Stimulated activated naive CD8-positive, alpha-beta T cell treated with anti-CD3 and anti-CD28 coated beads, Interleukin-15, amount 100 ng/mL, for 72 hours (primary cell): ENCODE measurements around the gene RNF150.
"Not testable (repeated sequence)": the region's sequence is repeated elsewhere in the genome, so short reads cannot be mapped to it uniquely, and the experiment has no call there.

Source experiments
- ATAC-seq: fragments of 150-1000 bp; cut with Tn5 transposase; 2 replicates; pipeline ENCODE4 v1.10.0; 2021; ENCODE audit warnings: mild to moderate bottlenecking, moderate library complexity
- DNase-seq, 2 donors: peaks; one replicate each; pipeline ENCODE4 v3.0.0; 2021 to 2022
- H3K27ac Mint-ChIP-seq, 2 donors: one replicate each; pipeline ENCODE4 v1.8.0; 2022; ENCODE audit warnings: mild to moderate bottlenecking in 2 of 2, mixed read lengths in 2 of 2, moderate library complexity in 2 of 2
- H3K27me3 Mint-ChIP-seq: one replicate; pipeline ENCODE4 v1.8.0; 2022; ENCODE audit warnings: mixed read lengths
- H3K4me1 Mint-ChIP-seq: one replicate; pipeline ENCODE4 v1.8.0; 2022; ENCODE audit warnings: mild to moderate bottlenecking, mixed read lengths
- H3K4me3 Mint-ChIP-seq, 2 donors: one replicate each; pipeline ENCODE4 v1.8.0; 2022; ENCODE audit warnings: mild to moderate bottlenecking in 2 of 2, mixed read lengths in 2 of 2, moderate library complexity in 1 of 2
- H3K9me3 Mint-ChIP-seq, 2 donors: one replicate each; pipeline ENCODE4 v1.8.0; 2022; ENCODE audit warnings: mixed read lengths in 2 of 2

Gene RNF150

DNA sequence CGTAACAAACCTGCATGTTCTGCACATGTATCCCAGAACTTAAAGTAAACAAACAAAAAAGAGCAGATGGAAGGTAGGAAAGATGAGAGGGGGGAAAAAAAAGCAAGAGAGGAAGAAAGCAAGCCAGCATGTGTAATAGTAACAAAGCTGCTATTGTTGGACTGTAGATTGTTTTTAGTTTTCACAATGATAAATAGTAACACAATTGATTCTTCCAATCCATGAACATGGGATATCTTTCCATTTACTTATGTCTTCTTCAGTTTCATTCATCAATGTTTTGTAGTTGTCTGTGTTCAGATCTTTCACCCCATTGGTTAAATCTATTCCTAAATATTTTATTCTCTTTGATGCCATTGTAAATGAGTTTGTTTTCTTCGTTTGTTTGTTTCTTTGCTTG, 292.1 kb downstream of the RNF150 start:
- DNase-seq (no peak), ATAC-seq (no peak)
- peak overlapping the region in 1 of 2 donors; percentile 6 for H3K27ac Mint-ChIP-seq
- no peaks in the 10 kb centered on the region for H3K9me3 Mint-ChIP-seq
- H3K4me1 Mint-ChIP-seq = no peaks in the 10 kb centered on the region
- H3K4me3 Mint-ChIP-seq = no peak overlapping the region
- peaks cover 5% of the 10 kb centered on the region for H3K27me3 Mint-ChIP-seq

DNA sequence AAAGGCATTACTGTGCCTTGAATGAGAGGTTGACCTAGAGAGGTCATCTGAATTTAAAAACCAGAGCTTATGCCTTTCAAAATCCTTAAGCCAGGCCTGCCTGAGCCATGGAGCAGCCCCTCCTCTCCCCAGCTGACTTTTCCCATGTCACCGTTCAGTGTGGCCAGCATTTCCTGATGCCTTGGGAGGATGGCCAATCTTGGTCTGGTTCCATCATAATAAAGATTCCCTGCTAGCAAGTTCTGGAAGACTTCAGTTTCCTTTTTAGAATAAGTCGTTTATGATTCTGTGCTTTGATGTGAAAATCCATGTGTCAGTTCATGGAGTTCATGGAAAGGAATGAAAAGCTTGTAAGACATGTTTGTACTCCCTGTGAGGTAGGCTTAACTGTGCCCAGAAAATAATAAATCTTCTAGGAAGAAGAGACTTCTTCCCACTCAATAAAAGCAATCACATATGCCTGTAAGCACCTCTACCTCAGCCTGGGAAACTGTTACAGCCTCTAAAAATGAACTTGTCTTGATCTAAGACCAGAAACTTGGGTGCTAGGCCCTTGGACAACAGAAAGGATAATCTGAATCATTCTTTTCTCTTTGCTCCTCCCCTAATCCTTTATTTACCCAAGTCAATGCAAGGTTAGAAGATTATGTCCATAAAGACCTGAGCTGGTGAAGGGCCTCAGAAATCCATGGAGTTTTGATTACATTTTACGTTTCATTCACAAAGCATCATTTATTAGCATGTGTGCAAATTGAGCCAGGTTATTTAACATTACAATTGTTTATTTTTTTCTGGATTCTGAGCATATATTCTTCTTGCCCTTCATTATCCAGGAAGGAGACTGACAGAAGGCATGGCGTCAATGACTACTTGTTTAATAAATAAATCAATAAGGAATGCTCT, 293.1 kb downstream of the RNF150 start:
- Mint-ChIP-seq H3K4me3 (no peak overlapping the region), H3K9me3 (no peaks in the 10 kb centered on the region), H3K27ac (peak overlapping the region in 1 of 2 donors; percentile 7), H3K27me3 (peaks cover 5% of the 10 kb centered on the region), H3K4me1 (no peaks in the 10 kb centered on the region)
- ATAC-seq = no peak
- DNase-seq = no peak

DNA sequence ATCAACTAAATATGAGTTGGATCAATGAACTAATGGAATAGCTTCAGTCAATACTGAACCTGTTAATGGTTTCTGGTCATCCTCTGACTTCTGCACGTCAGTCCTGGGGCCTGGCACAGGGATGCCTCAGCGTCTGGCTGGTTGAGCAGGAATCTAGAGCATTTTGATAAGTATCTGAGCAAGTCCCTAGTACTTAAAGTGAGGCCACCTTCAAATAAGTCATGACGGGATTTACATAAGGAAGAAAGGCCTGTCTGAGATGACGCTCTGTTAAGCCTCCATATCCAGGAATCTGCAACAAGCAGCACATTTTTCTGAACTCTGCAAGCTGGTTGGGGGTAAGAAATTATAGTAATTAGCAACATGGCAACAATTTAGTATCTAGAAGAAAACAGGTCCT, 293.9 kb downstream of the RNF150 start:
- Mint-ChIP-seq H3K27ac (no peak overlapping the region), H3K27me3 (peaks cover 5% of the 10 kb centered on the region), H3K4me3 (no peak overlapping the region), H3K4me1 (no peaks in the 10 kb centered on the region), H3K9me3 (no peaks in the 10 kb centered on the region)
- no peak for ATAC-seq
- no peak for DNase-seq

DNA sequence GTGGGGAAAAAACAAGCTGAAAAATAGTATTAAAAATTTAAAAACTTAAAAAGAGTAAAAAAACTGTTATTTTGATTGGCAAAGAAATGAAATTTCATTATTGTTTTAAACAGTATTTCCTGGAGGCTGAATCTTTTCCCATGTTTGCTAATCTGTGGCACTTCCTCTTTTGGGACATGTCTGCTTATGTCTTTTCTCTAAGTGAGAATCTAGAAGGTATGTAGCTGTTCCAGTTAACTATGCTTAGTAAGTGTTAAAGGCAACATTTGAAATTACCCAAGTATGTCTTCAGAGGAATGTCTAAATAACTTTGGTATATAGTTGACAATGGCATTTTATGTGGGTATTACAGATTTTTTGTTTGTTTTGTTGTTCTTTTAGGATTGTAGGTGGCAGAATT, 295.5 kb downstream of the RNF150 start:
- no peak for ATAC-seq
- peaks cover 5% of the 10 kb centered on the region for H3K27me3 Mint-ChIP-seq
- no peaks in the 10 kb centered on the region for H3K4me1 Mint-ChIP-seq
- H3K4me3 Mint-ChIP-seq = no peak overlapping the region
- DNase-seq = no peak
- no peak overlapping the region for H3K27ac Mint-ChIP-seq
- H3K9me3 Mint-ChIP-seq = no peaks in the 10 kb centered on the region

DNA sequence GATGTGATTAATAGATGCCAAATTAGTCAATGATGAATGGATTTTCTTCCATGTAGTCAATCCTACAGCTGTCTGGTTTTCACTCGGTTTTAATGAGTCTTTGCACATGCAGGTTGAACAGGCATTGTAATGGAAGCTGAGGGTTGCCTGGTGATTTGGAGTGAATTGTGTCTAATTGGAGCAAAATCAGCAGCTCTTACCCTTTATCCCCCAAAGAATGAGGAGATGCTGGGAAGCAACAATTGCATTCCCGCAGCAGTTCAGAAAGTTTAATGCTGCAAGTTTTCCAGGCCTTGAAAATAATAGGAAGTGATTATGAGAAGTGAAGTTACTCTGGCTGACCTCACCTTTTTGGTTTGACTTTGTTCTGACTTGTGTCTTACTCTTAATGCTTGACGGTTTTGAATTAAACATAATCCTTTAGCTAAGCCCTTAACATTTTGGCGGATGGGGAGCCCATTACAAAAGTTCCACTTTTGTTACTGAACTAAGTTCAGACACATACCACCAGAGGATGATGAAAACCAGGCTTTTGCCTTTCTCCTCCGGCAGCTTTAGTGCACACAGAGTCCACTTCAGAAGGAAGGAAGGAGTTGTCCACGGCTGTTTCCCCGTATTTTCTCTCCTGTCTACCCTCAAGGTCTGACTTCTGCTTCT, 298.3 kb downstream of the RNF150 start:
- no peaks in the 10 kb centered on the region for H3K4me1 Mint-ChIP-seq
- H3K4me3 Mint-ChIP-seq = no peak overlapping the region
- H3K9me3 Mint-ChIP-seq = no peaks in the 10 kb centered on the region
- DNase-seq (no peak), ATAC-seq (no peak)
- no peaks in the 10 kb centered on the region for H3K27me3 Mint-ChIP-seq
- no peak overlapping the region for H3K27ac Mint-ChIP-seq

DNA sequence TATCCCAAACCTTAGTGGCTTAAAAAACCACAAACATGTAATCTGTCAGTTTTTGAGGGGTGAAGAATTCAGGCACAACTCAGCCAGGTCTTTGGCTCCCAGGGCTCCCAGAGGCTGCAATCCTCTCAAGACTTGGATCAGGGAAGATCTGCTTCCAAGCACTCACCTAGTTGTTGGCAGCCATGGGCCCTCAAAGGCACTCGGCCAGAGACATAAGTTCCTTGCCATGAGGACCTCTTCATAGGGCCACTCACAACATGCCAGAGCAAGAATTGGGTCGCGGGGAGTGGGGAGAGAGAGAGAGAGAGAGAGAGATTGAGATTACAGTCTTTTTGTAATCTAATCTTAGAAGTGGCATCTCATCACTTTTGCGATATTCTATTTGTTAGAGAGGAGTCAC, 300.0 kb downstream of the RNF150 start:
- no peak for ATAC-seq
- H3K27ac Mint-ChIP-seq = no peak overlapping the region
- no peaks in the 10 kb centered on the region for H3K9me3 Mint-ChIP-seq
- DNase-seq = no peak
- no peaks in the 10 kb centered on the region for H3K4me1 Mint-ChIP-seq
- H3K27me3 Mint-ChIP-seq = peaks cover 9% of the 10 kb centered on the region
- H3K4me3 Mint-ChIP-seq = no peak overlapping the region

DNA sequence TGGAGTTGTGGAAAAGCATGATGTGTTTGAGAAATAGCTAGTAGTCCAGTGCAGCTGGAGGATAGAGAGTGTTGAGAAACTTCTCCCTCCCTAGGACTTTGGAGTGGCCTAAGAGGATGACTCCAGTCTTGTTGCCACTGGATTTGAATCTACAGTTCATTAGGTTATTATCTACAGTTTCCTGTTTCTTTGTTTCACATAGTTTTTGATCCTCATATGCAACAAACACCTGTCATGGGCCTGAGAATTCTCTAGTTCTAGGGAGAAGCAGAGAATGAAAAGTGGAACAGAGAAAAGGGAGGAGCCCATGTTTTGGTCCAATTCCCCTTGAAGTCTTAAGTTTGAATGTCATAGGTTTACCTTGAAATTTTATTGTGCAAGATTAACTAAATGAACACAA, 303.4 kb downstream of the RNF150 start:
- peaks cover 0 to 5% of the 10 kb centered on the region in 2 donors for H3K9me3 Mint-ChIP-seq
- H3K27ac Mint-ChIP-seq = no peak overlapping the region
- DNase-seq (no peak), ATAC-seq (no peak)
- no peak overlapping the region for H3K4me3 Mint-ChIP-seq
- H3K27me3 Mint-ChIP-seq = peaks cover 11% of the 10 kb centered on the region
- H3K4me1 Mint-ChIP-seq = no peaks in the 10 kb centered on the region

DNA sequence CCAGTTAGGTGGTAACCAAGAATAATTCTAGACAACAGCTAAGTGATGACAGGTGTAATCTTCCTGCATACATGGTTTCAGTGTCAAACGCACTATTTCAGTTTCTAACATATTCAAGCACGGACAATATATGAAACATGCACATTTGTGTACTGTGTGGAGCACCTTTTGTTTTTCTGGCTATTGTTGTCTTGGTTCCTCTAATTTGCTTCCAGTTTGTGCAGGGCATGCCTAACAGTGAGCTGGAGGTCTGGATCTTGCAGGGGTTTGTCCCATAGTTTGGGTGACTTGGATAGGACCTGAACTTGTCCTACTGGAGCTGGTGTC, 306.6 kb downstream of the RNF150 start:
- ATAC-seq (no peak), DNase-seq (no peak)
- H3K4me3 Mint-ChIP-seq = no peak overlapping the region
- H3K9me3 Mint-ChIP-seq = peaks cover 0 to 15% of the 10 kb centered on the region in 2 donors
- H3K27me3 Mint-ChIP-seq = peaks cover 26% of the 10 kb centered on the region
- H3K27ac Mint-ChIP-seq = no peak overlapping the region
- no peaks in the 10 kb centered on the region for H3K4me1 Mint-ChIP-seq

DNA sequence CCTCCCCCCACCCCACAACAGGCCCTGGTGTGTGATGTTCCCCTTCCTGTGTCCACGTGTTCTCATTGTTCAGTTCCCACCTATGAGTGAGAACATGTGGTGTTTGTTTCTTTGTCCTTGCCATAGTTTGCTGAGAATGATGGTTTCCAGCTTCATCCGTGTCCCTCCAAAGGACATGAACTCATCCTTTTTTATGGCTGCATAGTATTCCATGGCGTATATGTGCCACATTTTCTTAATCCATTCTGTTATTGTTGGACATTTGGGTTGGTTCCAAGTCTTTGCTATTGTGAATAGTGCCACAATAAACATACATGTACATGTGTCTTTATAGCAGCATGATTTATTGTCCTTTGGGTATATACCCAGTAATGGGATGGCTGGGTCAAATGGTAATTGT, 312.7 kb downstream of the RNF150 start:
- not testable (repeated sequence) for ATAC-seq, DNase-seq
- H3K27me3 Mint-ChIP-seq = peaks cover 24% of the 10 kb centered on the region

DNA sequence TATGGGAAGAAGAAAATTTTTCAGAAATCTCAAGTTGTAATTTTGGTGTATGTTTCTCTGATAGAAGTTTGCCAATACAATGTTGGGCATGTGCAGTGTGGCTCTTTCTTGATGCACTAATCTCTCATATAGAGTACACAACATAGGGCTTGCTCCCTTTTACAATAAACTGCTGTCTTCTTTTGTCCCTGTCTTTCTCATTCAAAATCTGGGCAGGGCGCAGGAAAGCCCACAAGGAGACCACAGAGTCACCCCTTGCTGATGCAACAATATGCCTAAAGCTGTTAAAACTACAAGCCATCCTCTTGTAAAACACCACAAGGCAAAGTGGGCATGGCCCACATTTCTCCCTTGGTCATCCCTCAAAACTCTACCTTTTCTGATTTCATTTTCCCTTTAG, 313.7 kb downstream of the RNF150 start:
- Mint-ChIP-seq H3K9me3 (peaks cover 0 to 8% of the 10 kb centered on the region in 2 donors), H3K27me3 (peaks cover 27% of the 10 kb centered on the region), H3K4me3 (no peak overlapping the region), H3K4me1 (no peaks in the 10 kb centered on the region), H3K27ac (no peak overlapping the region)
- ATAC-seq (no peak), DNase-seq (no peak)

More for the DNA sequence above, 312.7 kb downstream of the RNF150 start:
- H3K9me3 Mint-ChIP-seq = peaks cover 0 to 15% of the 10 kb centered on the region in 2 donors
- not testable (repeated sequence) for H3K4me1 Mint-ChIP-seq, H3K4me3 Mint-ChIP-seq, H3K27ac Mint-ChIP-seq

DNA sequence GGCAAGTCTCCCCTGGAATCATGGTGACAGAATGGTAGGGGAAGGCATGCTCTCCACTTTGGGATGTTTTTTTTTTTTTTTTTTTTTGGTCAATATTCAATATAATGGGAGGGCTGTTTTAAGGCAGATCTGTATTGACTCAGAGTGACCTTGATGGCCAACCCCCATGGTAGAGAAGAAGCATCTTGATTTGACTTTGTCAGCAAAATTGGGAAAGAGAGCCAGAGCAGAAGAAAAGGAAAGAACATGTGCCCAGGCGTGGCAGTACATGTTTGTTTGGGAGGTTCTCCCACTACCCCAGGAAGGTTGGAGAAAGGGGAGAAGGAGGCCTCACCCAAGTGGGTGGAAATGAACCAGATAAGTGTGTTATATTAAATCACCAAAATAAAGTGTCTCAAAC, 314.8 kb downstream of the RNF150 start:
- Mint-ChIP-seq H3K4me3 (no peak overlapping the region), H3K9me3 (peaks cover 0 to under 1% of the 10 kb centered on the region in 2 donors), H3K27me3 (peaks cover 16% of the 10 kb centered on the region), H3K27ac (no peak overlapping the region), H3K4me1 (no peaks in the 10 kb centered on the region)
- DNase-seq (no peak), ATAC-seq (no peak)

DNA sequence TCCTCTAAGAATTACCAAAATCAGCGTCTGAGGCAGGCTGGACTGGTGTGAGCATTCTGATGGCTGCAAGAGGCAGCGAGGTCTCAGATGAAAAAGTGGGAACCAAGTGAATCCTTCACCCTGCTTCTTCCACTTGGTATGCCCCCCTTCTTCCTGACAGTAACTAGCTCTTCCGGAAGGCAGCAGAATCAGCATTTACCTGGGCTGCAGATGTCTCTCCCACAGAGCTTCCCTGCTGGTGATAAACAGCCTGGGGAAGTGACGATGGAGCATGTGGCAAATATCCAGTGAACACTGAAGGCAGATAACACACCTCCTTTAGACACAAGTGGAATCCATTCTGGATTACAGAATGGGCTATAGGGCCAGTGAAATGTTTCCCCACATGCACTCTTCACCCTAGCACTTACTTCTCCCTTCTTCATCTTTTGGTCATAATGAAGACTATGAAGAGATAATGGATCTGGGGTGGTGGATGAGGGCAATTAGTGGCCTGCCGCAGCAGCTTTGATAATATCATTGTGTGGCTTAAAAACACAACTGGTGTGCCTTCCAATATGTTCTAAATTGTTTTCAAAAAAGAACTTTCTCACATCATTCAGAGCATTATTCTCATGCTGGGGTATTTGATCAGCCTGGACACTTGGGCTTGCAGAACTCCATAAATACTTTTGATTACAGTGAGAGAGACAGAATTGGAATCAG, 316.3 kb downstream of the RNF150 start:
- DNase-seq = no peak
- Mint-ChIP-seq H3K4me1 (no peaks in the 10 kb centered on the region), H3K27ac (no peak overlapping the region), H3K9me3 (no peaks in the 10 kb centered on the region), H3K4me3 (no peak overlapping the region), H3K27me3 (peaks cover 15% of the 10 kb centered on the region)
- ATAC-seq = no peak

DNA sequence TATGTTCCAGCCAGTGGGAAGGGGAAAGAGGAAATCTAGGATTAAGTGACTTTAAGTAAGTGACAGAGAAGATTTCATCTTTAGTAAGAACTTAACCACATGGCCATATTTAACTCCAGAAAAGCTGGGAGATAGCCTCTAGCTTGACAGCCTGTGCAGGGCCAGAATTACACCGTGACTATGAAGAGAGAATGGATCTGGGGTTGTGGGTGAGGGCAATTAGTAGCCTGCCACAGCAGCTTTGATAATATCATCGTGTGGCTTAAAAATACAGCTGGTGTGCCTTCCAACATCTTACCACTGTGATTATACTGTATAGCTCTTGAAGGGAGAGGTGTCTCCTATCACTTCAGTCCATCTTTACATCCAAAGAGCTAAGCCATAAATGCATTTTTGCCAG, 319.5 kb downstream of the RNF150 start:
- ATAC-seq = no peak
- Mint-ChIP-seq H3K9me3 (no peaks in the 10 kb centered on the region), H3K27me3 (peaks cover 21% of the 10 kb centered on the region), H3K4me1 (no peaks in the 10 kb centered on the region), H3K4me3 (no peak overlapping the region), H3K27ac (no peak overlapping the region)
- DNase-seq = no peak

DNA sequence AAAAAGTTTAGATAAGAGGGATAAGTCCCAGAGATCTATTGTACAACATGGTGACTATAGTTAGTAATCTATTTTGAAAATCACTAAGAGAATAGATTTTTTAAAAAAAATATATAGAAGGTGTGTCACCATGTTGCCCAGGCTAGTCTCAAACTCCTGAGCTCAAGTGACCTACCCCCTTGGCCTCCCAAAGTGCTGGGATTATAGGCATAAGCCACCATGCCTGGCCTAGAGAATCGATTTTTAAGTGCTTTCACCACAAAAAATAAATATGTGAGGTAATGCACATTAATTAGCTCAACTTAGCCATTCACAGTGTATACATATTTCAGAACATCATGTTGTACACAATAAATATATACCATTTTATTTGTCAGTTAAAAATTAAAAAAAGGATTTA, 320.4 kb downstream of the RNF150 start:
- H3K9me3 Mint-ChIP-seq = no peaks in the 10 kb centered on the region
- peaks cover 23% of the 10 kb centered on the region for H3K27me3 Mint-ChIP-seq
- no peak for ATAC-seq
- H3K4me1 Mint-ChIP-seq = no peaks in the 10 kb centered on the region
- no peak overlapping the region for H3K27ac Mint-ChIP-seq
- DNase-seq = no peak
- no peak overlapping the region for H3K4me3 Mint-ChIP-seq

DNA sequence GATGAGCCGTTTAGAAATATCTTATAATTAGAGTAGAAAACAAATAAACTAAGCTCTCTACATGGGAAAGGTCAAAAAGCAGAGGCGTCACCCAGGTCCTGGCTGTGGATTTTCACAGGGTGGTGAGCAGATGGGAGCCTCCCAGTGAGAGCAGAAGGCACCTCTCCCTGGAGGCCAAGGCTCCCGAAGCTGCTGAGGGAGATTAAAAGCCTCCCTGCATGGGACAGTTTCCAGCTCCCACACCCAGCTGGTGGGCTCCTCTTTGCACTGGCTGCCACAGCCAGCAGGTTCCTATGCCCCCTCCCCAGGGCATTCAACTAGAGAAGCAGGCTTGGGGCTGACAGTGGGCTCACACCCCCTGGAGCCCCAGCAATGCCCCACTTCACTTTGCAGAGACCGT, 321.8 kb downstream of the RNF150 start:
- H3K9me3 Mint-ChIP-seq = no peaks in the 10 kb centered on the region
- ATAC-seq (no peak), DNase-seq (no peak)
- H3K4me1 Mint-ChIP-seq = no peaks in the 10 kb centered on the region
- H3K27ac Mint-ChIP-seq = no peak overlapping the region
- H3K27me3 Mint-ChIP-seq = peaks cover 23% of the 10 kb centered on the region
- no peak overlapping the region for H3K4me3 Mint-ChIP-seq

DNA sequence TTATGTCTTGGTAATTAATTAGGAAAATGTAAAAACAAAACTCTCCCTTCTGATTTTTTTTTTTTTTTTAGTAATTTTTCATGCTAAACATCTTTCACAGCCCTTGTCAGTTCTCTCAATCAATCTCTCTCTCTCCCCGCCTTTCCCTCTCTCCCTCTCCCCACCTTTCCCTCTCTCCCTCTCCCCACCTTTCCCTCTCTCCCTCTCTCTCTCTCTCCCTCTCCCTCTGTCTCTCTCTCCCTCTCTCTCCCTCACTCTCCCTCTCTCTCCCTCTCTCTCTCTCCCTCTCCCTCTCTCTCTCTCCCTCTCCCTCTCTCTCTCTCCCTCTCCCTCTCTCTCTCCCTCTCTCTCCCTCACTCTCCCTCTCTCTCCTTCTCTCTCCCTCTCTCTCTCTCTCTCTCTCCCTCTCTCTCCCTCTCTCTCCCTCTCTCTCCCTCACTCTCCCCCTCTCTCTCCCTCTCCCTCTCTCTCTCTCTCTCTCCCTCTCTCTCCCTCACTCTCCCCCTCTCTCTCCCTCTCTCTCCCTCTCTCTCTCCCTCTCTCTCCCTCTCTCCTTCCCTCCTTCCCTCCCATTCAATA, 322.6 kb downstream of the RNF150 start:
- ATAC-seq, H3K27ac Mint-ChIP-seq, H3K4me3 Mint-ChIP-seq: not testable (repeated sequence)

More for the DNA sequence above, 322.6 kb downstream of the RNF150 start:
- H3K27me3 Mint-ChIP-seq = peaks cover 28% of the 10 kb centered on the region
- not testable (repeated sequence) for H3K4me1 Mint-ChIP-seq, H3K9me3 Mint-ChIP-seq, DNase-seq
